ENCODE data around the gene YPEL1.

Gene YPEL1

DNA sequence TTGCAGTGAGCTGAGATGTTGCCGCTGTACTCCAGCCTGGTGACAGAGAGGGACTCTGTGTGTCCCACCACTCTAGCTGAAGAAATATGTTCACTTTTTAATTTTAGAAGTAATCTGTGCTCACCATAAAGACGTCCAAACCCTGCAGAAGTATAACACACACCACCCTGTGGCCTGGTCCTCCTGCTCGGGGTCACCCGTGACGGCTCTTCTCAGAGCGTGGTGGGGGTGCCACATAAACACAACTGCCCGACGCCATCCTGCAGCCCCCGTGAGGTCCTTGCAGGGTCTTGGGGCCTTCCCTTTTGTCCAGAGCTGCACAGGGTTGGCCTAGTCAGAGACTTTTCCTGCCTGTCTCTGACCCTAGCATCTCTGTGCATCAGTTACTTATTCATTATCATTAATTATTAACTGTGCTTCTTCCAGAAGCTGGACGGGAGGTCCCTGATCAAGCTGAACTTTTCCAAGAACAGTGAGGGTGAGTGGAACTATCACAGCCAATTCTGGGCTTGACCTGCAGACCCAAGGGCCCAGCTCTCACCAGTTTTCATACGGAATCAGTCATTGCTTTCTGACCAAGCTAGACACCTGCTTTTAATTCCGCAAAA is 60.9 kb downstream of the YPEL1 start:
- no peak for DNase-seq (ENCODE audit: low read depth)
- no peak overlapping the region for H3K4me3 ChIP-seq (ENCODE audit: low read depth, low read length)
- TF ChIP-seq, protein P1, sequence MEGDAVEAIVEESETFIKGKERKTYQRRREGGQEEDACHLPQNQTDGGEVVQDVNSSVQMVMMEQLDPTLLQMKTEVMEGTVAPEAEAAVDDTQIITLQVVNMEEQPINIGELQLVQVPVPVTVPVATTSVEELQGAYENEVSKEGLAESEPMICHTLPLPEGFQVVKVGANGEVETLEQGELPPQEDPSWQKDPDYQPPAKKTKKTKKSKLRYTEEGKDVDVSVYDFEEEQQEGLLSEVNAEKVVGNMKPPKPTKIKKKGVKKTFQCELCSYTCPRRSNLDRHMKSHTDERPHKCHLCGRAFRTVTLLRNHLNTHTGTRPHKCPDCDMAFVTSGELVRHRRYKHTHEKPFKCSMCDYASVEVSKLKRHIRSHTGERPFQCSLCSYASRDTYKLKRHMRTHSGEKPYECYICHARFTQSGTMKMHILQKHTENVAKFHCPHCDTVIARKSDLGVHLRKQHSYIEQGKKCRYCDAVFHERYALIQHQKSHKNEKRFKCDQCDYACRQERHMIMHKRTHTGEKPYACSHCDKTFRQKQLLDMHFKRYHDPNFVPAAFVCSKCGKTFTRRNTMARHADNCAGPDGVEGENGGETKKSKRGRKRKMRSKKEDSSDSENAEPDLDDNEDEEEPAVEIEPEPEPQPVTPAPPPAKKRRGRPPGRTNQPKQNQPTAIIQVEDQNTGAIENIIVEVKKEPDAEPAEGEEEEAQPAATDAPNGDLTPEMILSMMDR (IDR thresholded peaks at IDR 0.05; ENCODE audit: control insufficient read depth, extremely low read depth, insufficient read depth) = no peak

DNA sequence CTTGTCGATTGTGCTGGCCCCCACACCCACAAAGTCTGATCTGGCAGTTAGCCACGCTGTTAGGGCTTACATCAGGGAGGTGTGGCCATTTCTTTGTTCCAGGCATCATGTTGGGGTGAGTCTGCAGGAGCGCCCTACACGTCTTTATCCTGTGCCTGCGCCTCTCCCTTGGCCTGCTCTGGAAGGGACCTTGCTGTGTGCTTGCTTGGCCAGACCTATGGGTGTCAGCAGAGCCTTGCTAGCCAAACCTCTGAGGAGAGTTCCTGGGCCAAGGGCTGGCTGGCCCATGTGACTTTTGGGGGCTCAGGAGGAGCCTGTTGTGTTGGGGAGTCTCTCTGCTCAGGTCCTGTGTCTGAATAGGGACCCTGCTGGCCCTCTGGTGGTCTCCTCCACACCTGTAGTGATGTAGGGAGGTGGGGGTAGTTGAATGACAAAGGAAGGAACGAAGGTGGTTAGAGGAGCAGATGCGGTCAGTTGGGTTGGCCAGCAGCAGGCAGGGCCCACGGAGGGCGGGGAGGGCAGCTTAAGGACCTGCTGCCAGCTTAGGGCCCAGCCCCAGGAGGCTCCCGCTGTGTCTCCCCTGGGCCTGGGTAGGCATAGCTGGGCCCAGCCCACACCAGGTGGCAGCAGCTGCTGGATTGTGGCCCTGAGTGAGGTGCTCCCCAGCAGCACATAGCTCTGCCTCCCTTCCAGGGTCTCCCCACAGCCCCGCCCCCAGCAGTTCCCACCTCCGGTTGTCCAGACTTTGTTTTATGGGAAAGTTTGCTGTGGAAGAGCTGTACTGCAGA is 61.9 kb downstream of the YPEL1 start:
- H3K4me3 ChIP-seq (ENCODE audit: low read depth, low read length) = no peak overlapping the region
- DNase-seq (ENCODE audit: low read depth) = no peak
- TF ChIP-seq, protein P1 (IDR thresholded peaks at IDR 0.05; ENCODE audit: control insufficient read depth, extremely low read depth, insufficient read depth) = no peak

DNA sequence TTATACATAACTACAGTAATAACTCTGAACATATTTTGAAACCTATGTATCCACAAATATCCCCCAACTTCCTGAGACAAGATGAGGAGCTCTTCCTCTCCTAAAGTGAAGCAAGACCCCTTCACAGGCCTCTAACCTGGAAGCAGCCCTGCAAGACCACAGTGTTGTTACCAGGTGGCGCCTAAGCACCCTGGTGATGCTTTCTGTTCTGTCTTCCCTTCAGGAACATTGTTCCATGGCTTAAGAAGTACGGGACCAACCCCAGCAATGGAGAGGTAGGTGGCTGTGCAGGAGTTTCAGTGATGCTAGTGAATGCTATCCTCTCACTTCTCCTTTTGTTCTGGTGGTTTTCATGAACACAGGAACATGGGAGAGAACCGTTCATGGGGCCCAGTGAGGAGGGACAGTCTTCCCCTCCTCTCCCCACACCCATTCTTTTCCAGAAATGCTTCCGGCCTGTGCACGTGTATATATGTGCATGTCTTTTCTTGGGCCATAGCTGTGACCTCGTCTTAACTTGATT is 63.4 kb downstream of the YPEL1 start:
- no peak overlapping the region for H3K4me3 ChIP-seq (ENCODE audit: low read depth, low read length)
- DNase-seq (ENCODE audit: low read depth) = no peak
- TF ChIP-seq, protein P1 (IDR thresholded peaks at IDR 0.05; ENCODE audit: control insufficient read depth, extremely low read depth, insufficient read depth) = no peak

DNA sequence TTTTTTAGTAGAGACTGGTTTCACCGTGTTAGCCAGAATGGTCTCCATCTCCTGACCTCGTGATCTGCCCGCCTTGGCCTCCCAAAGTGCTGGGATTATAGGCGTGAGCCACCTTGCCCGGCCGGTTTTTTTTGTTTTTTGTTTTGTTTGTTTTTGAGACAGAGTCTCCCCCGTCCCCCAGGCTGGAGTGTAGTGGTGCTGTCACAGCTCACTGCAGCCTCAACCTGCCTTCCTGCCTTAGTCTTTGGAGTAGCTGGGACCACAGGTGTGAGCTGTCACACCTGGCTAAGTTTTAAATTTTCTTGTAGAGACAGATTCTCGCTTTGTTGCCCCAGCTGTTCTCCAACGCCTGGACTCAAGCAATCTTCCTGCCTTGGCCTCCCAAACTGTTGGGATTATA is 66.6 kb downstream of the YPEL1 start:
- TF ChIP-seq, protein P1 (IDR thresholded peaks at IDR 0.05; ENCODE audit: control insufficient read depth, extremely low read depth, insufficient read depth) = no peak
- peak; percentile 44 for DNase-seq (ENCODE audit: low read depth)
- peak overlapping the region; percentile 26 for H3K4me3 ChIP-seq (ENCODE audit: low read depth, low read length)

DNA sequence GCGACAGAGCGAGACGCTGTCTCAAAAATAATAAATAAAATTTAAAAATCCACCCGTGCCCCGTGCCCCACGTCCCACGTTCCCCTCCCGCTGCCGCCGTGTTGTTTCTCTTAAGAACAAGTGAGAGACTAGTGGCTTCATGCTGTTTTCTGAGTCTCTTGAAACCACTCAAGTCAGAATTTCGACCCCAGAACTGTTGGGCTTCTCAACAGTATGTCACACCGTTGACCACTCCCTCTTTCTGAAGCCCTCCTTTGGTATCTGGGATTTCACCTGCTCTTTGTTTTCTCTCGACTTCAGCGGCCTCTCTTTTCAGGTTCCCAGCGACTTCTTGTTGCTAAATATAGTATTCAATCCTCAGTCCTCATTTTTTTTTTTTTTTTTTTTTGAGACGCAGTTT is 68.8 kb downstream of the YPEL1 start:
- no peak for DNase-seq (ENCODE audit: low read depth)
- TF ChIP-seq, protein P1 (IDR thresholded peaks at IDR 0.05; ENCODE audit: control insufficient read depth, extremely low read depth, insufficient read depth) = no peak
- peak overlapping the region; percentile 59 for H3K4me3 ChIP-seq (ENCODE audit: low read depth, low read length)

DNA sequence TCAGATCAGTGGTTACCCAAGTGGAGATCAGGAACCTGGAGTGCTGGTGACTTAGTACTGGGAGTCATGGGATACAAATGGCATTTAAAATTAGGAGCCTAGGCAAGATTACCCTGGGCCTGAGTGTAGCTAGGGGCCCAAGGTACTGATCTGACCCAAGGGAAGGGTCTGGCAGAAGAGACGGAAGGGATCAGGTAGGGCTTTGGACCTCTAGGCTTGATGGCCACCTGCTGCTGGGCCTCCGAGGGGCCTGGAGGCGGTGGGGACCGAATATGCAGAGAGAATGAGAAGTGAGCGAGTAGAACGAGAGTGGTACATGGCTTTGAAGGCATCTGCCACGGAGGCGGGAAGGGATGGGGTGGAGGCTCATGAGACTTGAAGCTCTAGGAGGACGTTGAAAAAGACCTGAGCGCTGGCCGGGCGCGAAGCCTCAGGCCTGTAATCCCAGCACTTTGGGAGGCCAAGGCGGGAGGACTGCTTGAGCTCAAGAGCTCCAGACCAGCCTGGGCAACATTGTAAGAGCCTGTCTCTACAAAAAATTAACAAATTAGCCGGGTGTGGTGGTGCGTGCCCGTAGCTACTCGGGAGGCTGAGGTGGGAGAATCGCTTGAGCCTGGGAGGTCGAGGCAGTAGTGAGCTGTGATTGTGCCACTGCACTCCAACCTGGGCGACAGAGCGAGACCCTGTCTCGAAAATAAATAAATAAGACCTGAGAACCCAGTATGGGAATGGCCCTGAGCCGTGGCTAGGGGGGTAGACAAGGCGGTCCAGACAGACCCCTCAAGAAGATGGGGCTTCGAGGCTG is 70.3 kb downstream of the YPEL1 start:
- TF ChIP-seq, protein P1 (IDR thresholded peaks at IDR 0.05; ENCODE audit: control insufficient read depth, extremely low read depth, insufficient read depth) = no peak

More for the DNA sequence above, 70.3 kb downstream of the YPEL1 start:
- no peak for DNase-seq (ENCODE audit: low read depth)
- H3K4me3 ChIP-seq (ENCODE audit: low read depth, low read length) = peak overlapping the region; percentile 59

Measured in LNCaP clone FGC (cell line).